Activated T-cell treated with anti-CD3 and anti-CD28 coated beads, Interleukin-2, amount 50 U/mL, for 72 hours (primary cell): ENCODE results near the gene ACY1. TPM values are rescaled to one million over a fixed set of nuclear protein-coding genes. Genes with fewer than 3 reads are reported as not detected.

ENCODE experiments used
- total RNA-seq, 2 donors: library from RNA; stranded (reverse); gene quantifications; one replicate each; pipeline ENCODE4 v1.2.3, GENCODE V29; 2022

Gene ACY1
- total RNA-seq, 2 donors from 2014 or later: 30.2 to 42.4 TPM

Other genes starting within 250 kb of the ACY1 start
- not detected for gene IQCF6, start 204.3 kb upstream of the ACY1 start, total RNA-seq
- gene IQCF2, start 121.9 kb upstream of the ACY1 start, total RNA-seq: not detected
- not detected for gene IQCF5, start 107.9 kb upstream of the ACY1 start, total RNA-seq
- gene IQCF1, start 80.2 kb upstream of the ACY1 start, total RNA-seq: not detected
- gene RRP9, start 41.6 kb upstream of the ACY1 start, total RNA-seq: 10 to 100 TPM; 17.9 to 27.7 TPM
- 10 to 100 TPM; 22.9 to 27.1 TPM for gene PARP3, start 41.2 kb upstream of the ACY1 start, total RNA-seq
- under 1 TPM in 1 of 2 donors, not detected in 1; 0.10 TPM for gene GPR62, start 28.2 kb upstream of the ACY1 start, total RNA-seq
- 10 to 100 TPM; 23.3 to 27.4 TPM for gene PCBP4, start 16.1 kb upstream of the ACY1 start, total RNA-seq
- gene ABHD14B, start 9.5 kb upstream of the ACY1 start, total RNA-seq: 10 to 100 TPM; 52.5 to 54.6 TPM
- 1 to 10 TPM; 6.6 to 8.9 TPM for gene ABHD14A, start 8.5 kb upstream of the ACY1 start, total RNA-seq
- gene RPL29, start 12.4 kb downstream of the ACY1 start, total RNA-seq: 1,000 to 10,000 TPM; 1,676 to 1,838 TPM
- 10 to 100 TPM; 12.8 to 15.7 TPM for gene DUSP7, start 73.0 kb downstream of the ACY1 start, total RNA-seq
- gene POC1A, start 170.9 kb downstream of the ACY1 start, total RNA-seq: 10 to 100 TPM; 28.6 to 39.0 TPM
- gene ALAS1, start 214.6 kb downstream of the ACY1 start, total RNA-seq: 10 to 100 TPM; 62.7 to 63.6 TPM
- 1 to 10 TPM; 1.2 to 2.3 TPM for gene TLR9, start 242.1 kb downstream of the ACY1 start, total RNA-seq